HG03025 (cell line): ENCODE measurements around the gene CTR9.
A peak's percentile ranks its signal among the peaks of the same experiment; 100 is the strongest.

Experiments used
- ATAC-seq: cut with Tn5 transposase; IDR thresholded peaks from one replicate; pipeline ENCODE4 v1.9.1; 2021; ENCODE audit warnings: mild to moderate bottlenecking, moderate library complexity; ENCODE audit not compliant: unreplicated experiment, low FRiP score

The CTR9 gene

GRCh38 chr11:10735481-10736475, 15.3 kb upstream of the CTR9 start:
- ATAC-seq: peak; percentile 95

GRCh38 chr11:10742460-10743208, 8.4 kb upstream of the CTR9 start:
- no peak for ATAC-seq

GRCh38 chr11:10743354-10744000, 7.6 kb upstream of the CTR9 start:
- ATAC-seq: no peak

GRCh38 chr11:10744206-10744605, 6.8 kb upstream of the CTR9 start:
- ATAC-seq: no peak

GRCh38 chr11:10746871-10747270, 4.2 kb upstream of the CTR9 start:
- no peak for ATAC-seq

GRCh38 chr11:10747733-10748132, 3.3 kb upstream of the CTR9 start:
- no peak for ATAC-seq

GRCh38 chr11:10749476-10749875, 1.6 kb upstream of the CTR9 start:
- no peak for ATAC-seq

GRCh38 chr11:10751581-10751940, 515 bp downstream of the CTR9 start:
- ATAC-seq: peak; percentile 21

- no peak for ATAC-seq
These were observed 1.0 kb downstream of the CTR9 start for GRCh38 chr11:10752061-10752460.

- no peak for ATAC-seq
These were observed 1.4 kb downstream of the CTR9 start for GRCh38 chr11:10752486-10752885.

- no peak for ATAC-seq
These were observed 7.9 kb downstream of the CTR9 start for GRCh38 chr11:10758957-10759356.

- no peak for ATAC-seq
These were observed 10.1 kb downstream of the CTR9 start for GRCh38 chr11:10761085-10761698.

GRCh38 chr11:10762185-10762584, 11.1 kb downstream of the CTR9 start:
- ATAC-seq: no peak

GRCh38 chr11:10762913-10763421, 11.9 kb downstream of the CTR9 start:
- ATAC-seq: no peak

GRCh38 chr11:10763766-10764165, 12.7 kb downstream of the CTR9 start:
- ATAC-seq: no peak

GRCh38 chr11:10764412-10764811, 13.4 kb downstream of the CTR9 start:
- no peak for ATAC-seq

GRCh38 chr11:10770626-10771254, 19.7 kb downstream of the CTR9 start:
- ATAC-seq: no peak

GRCh38 chr11:10771457-10771856, 20.4 kb downstream of the CTR9 start:
- ATAC-seq: no peak

- ATAC-seq: no peak
These were observed 23.8 kb downstream of the CTR9 start for GRCh38 chr11:10774811-10775210.

- ATAC-seq: no peak
These were observed 26.3 kb downstream of the CTR9 start for GRCh38 chr11:10777393-10777793.
